Mucosa of stomach (tissue), 1 donor: ENCODE results near the gene PWP2.
"Not testable (repeated sequence)": the region's sequence is repeated elsewhere in the genome, so short reads cannot be mapped to it uniquely, and the experiment has no call there.

ENCODE experiments used
- H3K27me3 ChIP-seq: one replicate; pipeline ENCODE4 v1.7.0; 2013; ENCODE audit warnings: mild to moderate bottlenecking, low read length; ENCODE audit not compliant: control insufficient read depth, insufficient read depth
- H3K36me3 ChIP-seq: one replicate; pipeline ENCODE4 v1.7.0; 2013; ENCODE audit warnings: low read length; ENCODE audit not compliant: control insufficient read depth, insufficient read depth
- H3K4me1 ChIP-seq: one replicate; pipeline ENCODE4 v1.7.0; 2013; ENCODE audit warnings: mild to moderate bottlenecking, low read length; ENCODE audit not compliant: control insufficient read depth, insufficient read depth
- H3K4me3 ChIP-seq: one replicate; pipeline ENCODE4 v1.7.0; 2013; ENCODE audit warnings: low read length
- H3K9ac ChIP-seq: one replicate; pipeline ENCODE4 v1.7.0; 2013; ENCODE audit warnings: mild to moderate bottlenecking, low read length, moderate library complexity
- H3K9me3 ChIP-seq: one replicate; pipeline ENCODE4 v1.7.0; 2013; ENCODE audit warnings: mild to moderate bottlenecking, low read length, moderate library complexity; ENCODE audit not compliant: control insufficient read depth
- donor health status: Pancreatic carcinoma.

Gene PWP2

GRCh38 chr21:44085491-44086321 is 21.5 kb upstream of the PWP2 start:
- H3K9ac ChIP-seq: peak overlapping the region; percentile 38
- peaks cover 24% of the 10 kb centered on the region for H3K4me1 ChIP-seq
- H3K36me3 ChIP-seq: peaks cover 18% of the 10 kb centered on the region
- no peaks in the 10 kb centered on the region for H3K9me3 ChIP-seq
- H3K4me3 ChIP-seq: no peak overlapping the region
- H3K27me3 ChIP-seq: no peaks in the 10 kb centered on the region

GRCh38 chr21:44086636-44087425 is 20.4 kb upstream of the PWP2 start:
- peaks cover 18% of the 10 kb centered on the region for H3K36me3 ChIP-seq
- H3K9ac ChIP-seq: no peak overlapping the region
- H3K9me3 ChIP-seq: no peaks in the 10 kb centered on the region

GRCh38 chr21:44087426-44088400 is 19.5 kb upstream of the PWP2 start:
- Histone ChIP-seq H3K9me3 (no peaks in the 10 kb centered on the region), H3K4me3 (no peak overlapping the region), H3K9ac (no peak overlapping the region), H3K27me3 (no peaks in the 10 kb centered on the region), H3K36me3 (peaks cover 18% of the 10 kb centered on the region), H3K4me1 (peaks cover 24% of the 10 kb centered on the region)

More at GRCh38 chr21:44086636-44087425, 20.4 kb upstream of the PWP2 start:
- peaks cover 24% of the 10 kb centered on the region for H3K4me1 ChIP-seq
- no peaks in the 10 kb centered on the region for H3K27me3 ChIP-seq
- H3K4me3 ChIP-seq: no peak overlapping the region

- Histone ChIP-seq H3K36me3 (peaks cover 18% of the 10 kb centered on the region), H3K27me3 (no peaks in the 10 kb centered on the region), H3K4me3 (no peak overlapping the region), H3K4me1 (peaks cover 19% of the 10 kb centered on the region), H3K9me3 (no peaks in the 10 kb centered on the region), H3K9ac (no peak overlapping the region)
Measured at GRCh38 chr21:44088401-44088780, 18.8 kb upstream of the PWP2 start.

GRCh38 chr21:44089001-44089911 is 17.9 kb upstream of the PWP2 start:
- H3K27me3 ChIP-seq: no peaks in the 10 kb centered on the region
- H3K36me3 ChIP-seq: peaks cover 18% of the 10 kb centered on the region

GRCh38 chr21:44090325-44090724 is 16.9 kb upstream of the PWP2 start:
- Histone ChIP-seq H3K27me3 (no peaks in the 10 kb centered on the region), H3K9ac (no peak overlapping the region), H3K4me3 (no peak overlapping the region), H3K36me3 (peaks cover 18% of the 10 kb centered on the region), H3K9me3 (no peaks in the 10 kb centered on the region), H3K4me1 (peaks cover 10% of the 10 kb centered on the region)

More at GRCh38 chr21:44089001-44089911, 17.9 kb upstream of the PWP2 start:
- Histone ChIP-seq H3K9me3 (no peaks in the 10 kb centered on the region), H3K4me3 (no peak overlapping the region), H3K9ac (no peak overlapping the region), H3K4me1 (peaks cover 13% of the 10 kb centered on the region)

- Histone ChIP-seq H3K36me3 (peaks cover 12% of the 10 kb centered on the region), H3K4me3 (no peak overlapping the region), H3K9ac (no peak overlapping the region), H3K27me3 (no peaks in the 10 kb centered on the region), H3K4me1 (no peaks in the 10 kb centered on the region), H3K9me3 (no peaks in the 10 kb centered on the region)
Measured at GRCh38 chr21:44092211-44092610, 15.0 kb upstream of the PWP2 start.

GRCh38 chr21:44093761-44094160 is 13.4 kb upstream of the PWP2 start:
- Histone ChIP-seq H3K36me3 (peaks cover 12% of the 10 kb centered on the region), H3K9ac (no peak overlapping the region), H3K4me1 (no peaks in the 10 kb centered on the region), H3K9me3 (no peaks in the 10 kb centered on the region), H3K4me3 (no peak overlapping the region), H3K27me3 (no peaks in the 10 kb centered on the region)

- Histone ChIP-seq H3K36me3 (peaks cover 6% of the 10 kb centered on the region), H3K9me3 (no peaks in the 10 kb centered on the region)
Measured at GRCh38 chr21:44094832-44095231, 12.4 kb upstream of the PWP2 start.

GRCh38 chr21:44098507-44098906 is 8.7 kb upstream of the PWP2 start:
- H3K9me3 ChIP-seq, H3K27me3 ChIP-seq, H3K4me1 ChIP-seq: not testable (repeated sequence)

More at GRCh38 chr21:44094832-44095231, 12.4 kb upstream of the PWP2 start:
- Histone ChIP-seq H3K4me1 (no peaks in the 10 kb centered on the region), H3K4me3 (no peak overlapping the region), H3K9ac (no peak overlapping the region), H3K27me3 (no peaks in the 10 kb centered on the region)

GRCh38 chr21:44098964-44099363 is 8.2 kb upstream of the PWP2 start:
- not testable (repeated sequence) for H3K9ac ChIP-seq, H3K9me3 ChIP-seq, H3K27me3 ChIP-seq, H3K4me3 ChIP-seq, H3K36me3 ChIP-seq, H3K4me1 ChIP-seq

More at GRCh38 chr21:44098507-44098906, 8.7 kb upstream of the PWP2 start:
- H3K9ac ChIP-seq, H3K4me3 ChIP-seq, H3K36me3 ChIP-seq: not testable (repeated sequence)
